DMS53 treated with DMSO at 0.1 percent for 48 hours (cell line): ENCODE measurements around the gene VTI1A.
"Not testable (repeated sequence)": the region's sequence is repeated elsewhere in the genome, so short reads cannot be mapped to it uniquely, and the experiment has no call there.

Source experiments
- DNase-seq: peaks from one replicate; lab custom pipeline; 2025; ENCODE audit not compliant: unreplicated experiment; lab: John Stamatoyannopoulos, UW

VTI1A gene

DNA sequence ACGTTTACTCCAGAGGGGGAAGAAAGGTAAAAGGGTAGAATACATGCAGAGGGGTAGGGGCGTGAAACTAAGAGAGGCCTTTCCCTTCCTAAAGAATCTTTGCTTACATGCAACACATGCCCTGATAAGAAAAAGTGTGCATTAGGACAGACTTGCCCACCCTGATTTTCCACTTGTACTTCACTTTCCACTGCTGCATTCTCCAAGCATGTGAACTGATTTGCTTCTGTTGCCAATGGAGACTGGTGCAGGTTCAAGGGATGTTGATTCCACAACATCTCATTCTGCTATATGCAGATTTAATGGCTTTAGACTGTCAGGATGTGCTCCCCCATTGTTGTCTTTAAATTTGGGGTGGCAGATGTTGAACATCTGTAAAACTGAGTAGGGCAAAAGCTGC, 265.5 kb downstream of the VTI1A start:
- DNase-seq, result no peak

DNA sequence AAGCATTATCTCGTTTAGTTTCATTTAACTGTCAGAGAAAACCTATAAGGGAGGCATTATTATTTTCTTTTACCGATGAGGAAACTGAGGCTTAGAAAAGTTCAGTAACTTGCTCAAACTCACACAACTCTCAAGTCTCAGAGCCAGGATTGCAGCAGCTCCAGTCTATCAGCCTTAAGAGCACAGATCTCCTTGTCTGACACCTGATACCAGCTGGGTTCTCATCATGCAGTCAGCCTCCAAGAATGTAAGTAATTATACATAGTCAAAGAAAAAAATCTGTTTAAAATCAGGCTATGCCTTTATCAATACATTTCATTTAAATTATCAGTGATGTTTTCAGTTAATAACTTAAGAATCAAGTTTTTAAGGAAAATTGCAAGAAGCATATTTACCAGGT, 266.4 kb downstream of the VTI1A start:
- DNase-seq, result no peak

DNA sequence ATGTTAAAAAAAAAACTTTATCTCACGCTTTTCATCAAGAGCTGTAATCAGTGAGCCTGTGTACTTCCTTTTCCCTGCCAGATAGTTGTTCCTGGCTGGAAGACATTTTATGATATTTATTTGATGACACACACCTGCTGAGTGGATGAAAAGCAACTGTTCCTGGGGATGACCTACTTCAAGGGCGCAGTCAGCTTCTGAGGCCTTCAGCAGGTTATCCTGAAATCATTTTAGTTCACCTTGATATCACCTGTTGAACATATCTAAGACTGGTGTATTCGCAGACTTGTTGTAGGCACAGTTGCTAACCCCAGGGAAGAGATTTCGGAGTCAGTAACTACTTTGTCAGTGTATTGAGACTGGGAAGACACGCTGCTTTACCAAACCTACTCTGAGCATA, 268.6 kb downstream of the VTI1A start:
- no peak for DNase-seq

DNA sequence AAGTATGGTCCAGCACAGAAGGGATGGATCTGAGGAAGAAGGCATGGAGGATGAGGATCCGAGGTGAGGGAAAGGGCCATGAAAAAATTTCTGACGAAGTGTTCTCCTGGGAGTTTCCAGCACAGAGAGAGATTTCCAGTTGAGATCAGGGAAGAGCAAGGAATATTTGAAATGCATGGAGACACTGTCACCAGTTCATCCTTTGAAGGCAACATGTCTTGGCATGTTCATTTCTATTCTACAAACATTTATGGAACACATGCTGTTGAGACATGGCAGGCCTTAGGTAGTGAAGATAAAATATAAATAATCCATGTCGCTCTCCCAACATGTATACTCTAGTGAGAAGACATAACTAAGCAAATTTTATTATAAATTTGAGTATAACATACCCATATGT, 269.1 kb downstream of the VTI1A start:
- no peak for DNase-seq

DNA sequence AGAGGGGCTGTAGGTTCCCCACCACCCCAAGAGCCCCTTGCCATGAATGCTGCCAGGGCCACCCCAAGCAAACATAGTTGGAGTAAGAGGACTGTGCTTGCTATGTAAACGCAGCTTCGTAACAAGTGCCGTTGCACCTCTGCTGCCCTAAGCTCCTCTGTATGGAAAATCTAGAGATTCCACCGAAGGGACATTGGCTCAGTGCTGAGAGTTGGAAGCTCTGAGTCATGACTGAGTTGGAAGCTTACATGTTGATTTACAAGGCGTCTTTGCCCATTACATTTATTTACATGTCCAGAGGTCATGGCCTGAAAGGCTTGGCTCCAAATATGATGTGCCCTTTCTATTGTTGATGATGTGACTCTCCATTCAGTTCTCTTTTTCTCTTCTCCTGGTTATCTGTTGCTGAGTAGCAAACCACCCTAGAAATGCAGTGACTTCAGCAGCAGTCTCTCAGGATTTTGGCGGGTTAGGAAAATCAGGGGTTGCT, 270.0 kb downstream of the VTI1A start:
- no peak for DNase-seq

DNA sequence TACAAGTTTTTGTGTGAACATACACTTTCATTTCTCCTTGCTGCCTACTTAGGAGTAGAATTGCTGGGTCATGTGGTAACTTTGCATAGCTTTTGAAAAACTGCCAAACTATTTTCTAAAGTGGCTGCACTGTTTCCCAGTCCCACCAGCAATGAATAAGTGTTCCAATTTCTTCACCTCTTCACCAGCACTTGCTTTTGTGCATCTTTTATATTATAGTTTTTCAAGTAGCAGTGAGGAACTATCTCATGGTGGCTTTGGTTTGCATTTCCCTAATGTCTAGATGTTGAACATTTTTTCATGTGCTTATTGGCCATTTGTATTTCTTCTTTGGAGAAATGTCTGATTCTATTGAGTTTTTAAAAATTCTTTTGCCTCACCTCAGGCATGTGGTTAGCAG, 273.2 kb downstream of the VTI1A start:
- DNase-seq, result no peak

DNA sequence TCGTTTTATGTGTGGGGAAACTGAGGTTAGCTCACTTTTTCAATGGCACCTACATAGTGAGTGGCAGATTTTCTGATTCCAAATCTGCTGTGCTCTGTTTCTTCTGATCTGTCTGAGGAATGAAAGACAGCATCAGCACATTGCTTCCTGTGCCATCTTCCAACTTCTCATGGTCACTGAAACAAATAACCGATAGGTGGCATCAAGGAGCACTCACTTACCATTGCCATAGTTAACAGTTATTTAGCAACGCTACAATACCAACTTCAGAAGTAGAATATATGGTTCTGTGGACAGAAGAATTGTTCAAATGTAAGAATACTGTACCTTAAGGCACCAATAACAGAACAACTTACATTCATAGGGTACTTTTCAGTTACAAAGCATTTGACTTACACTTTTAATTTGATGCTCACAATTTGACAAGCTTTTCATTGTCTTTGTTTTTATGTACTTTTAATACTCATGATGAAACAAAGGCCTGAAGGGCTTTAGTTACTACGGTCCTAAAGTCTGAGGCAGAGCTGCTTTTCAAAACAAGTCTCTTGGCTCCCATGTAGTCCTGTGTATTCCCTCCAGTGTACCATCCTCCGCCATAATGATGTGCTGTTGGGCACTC, 274.2 kb downstream of the VTI1A start:
- DNase-seq, result peak; percentile 50

DNA sequence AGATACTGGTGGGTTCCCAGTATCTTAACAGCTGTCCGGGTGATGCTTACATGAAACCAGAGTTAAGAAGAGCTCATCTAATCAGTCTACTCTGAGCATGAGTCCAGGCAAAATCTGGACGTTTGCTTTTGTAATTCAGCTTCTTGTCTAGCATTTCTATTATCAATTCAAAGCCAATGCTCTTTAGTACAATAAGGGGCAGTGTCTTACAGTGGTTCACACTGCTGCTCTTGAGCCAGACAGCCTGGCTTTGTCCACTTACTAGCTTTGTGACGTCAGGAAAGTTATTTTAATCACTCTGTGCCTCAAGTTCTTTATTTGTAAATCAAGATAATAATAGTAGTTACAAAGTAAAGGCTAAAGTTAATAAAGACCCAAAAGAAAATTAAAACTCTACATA, 275.7 kb downstream of the VTI1A start:
- no peak for DNase-seq

DNA sequence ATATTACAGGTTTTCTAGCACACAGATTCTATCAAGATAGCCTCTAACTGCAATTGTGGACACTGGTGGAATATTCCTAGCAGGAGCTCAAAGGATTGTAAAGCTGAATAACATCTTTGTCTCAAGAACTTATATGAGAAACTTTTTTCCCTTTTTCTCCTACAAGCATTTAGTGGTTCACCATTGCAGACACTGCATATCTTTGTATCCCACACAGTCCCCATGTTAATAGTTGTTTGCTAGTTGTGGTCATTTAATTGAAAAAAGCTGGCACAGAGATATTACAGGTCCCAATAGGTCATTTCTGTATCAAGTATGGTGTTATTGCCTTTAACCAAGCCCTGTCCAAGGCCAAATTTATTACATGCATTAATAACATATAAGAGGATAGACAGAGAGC, 276.9 kb downstream of the VTI1A start:
- no peak for DNase-seq

DNA sequence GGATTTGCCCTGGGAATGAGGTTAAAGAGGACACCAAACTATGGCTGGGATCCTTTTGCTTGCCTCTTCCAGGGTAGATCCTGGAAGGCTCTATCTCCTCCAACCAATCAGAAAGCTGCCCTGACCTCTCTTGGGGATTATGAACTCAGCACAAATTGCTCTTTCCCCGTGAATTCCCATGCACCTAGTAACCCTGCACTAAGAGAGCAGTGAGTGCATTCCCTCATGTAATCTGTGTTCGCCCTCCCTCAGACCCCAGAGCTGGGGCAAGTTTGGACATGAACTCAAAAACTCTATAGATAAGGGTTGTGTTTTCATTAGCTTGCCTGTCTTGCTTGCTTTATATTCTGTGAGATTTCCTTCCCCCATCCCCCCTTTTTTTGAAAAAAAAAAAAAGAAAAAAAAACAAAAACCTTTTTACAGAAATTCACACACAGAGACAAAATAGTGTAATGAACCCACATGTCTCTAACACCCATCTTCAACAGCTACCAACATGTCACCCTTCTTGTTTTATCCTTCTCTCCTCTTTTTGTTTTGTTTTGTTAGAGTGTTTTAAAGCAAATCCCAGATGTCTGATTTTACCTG, 277.5 kb downstream of the VTI1A start:
- no peak for DNase-seq

DNA sequence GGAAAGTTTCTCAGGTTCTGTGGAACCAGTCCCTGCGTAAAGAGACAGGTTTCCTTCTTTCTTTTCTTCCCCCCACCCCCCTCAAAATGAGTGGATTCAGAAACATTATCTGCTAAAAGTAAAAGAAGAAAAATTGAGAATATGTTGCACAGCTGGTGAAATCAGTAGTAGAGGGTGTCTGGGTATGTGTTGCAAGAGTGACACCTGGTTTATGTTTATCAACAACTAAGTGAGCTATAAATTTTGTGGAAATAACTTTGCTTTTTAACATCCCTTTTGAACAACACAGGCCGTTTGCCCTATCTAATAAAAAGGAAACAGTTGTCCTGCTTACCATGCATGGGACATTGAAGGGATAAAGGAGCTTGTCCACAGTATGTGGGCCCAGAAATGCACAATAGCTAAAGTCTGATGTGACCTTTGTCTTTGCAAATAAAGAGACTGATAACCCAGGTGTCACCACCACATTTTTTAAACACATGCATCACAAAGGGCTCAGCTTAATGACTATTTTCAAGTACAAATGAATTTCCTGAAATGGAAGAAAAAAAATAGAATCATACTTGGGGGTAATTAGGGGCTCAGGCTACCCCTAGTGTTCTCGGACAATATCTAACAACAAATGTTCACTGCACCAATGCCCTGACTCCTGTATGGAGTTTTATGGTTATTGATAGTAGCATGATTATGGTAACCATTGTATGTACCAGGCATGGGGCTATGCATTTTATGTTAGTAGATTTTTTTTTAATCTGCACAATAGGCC, 281.3 kb downstream of the VTI1A start:
- DNase-seq, result no peak

DNA sequence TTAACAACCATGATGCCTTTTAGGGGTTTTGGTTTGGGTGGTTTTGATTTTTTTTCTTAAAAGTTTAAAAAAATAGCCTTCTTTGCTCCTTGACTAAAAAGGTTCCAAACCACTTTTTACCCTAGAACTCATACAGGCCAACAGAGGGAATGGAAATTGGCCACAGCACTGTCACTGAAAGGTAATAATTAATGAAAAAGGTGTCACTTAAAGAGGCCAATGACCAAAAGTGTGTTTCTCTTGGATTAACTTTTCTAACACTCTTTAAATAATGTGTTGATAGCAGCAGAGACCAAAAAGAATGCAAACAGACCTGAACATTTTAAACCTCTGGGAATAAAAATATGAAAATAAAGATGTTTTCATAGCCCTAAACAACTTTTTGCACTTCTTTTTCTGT, 282.0 kb downstream of the VTI1A start:
- DNase-seq, result no peak

DNA sequence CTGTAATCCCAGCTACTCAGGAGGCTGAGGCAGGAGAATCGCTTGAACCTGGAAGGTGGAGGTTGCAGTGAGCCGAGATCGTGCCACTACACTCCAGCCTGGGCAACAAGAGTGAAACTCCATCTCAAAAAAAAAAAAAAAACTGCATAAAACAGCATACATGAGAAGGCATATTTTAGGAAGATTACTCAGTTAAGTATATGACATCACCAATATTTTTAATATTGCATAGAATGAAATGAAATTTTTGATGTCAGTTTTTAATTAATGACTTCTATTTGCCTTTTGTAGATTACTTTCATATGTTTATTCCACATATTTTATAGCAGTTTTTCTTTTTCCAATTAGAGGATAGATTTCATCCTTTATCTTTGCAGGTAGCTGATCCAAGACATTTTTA, 284.4 kb downstream of the VTI1A start:
- not testable (repeated sequence) for DNase-seq

DNA sequence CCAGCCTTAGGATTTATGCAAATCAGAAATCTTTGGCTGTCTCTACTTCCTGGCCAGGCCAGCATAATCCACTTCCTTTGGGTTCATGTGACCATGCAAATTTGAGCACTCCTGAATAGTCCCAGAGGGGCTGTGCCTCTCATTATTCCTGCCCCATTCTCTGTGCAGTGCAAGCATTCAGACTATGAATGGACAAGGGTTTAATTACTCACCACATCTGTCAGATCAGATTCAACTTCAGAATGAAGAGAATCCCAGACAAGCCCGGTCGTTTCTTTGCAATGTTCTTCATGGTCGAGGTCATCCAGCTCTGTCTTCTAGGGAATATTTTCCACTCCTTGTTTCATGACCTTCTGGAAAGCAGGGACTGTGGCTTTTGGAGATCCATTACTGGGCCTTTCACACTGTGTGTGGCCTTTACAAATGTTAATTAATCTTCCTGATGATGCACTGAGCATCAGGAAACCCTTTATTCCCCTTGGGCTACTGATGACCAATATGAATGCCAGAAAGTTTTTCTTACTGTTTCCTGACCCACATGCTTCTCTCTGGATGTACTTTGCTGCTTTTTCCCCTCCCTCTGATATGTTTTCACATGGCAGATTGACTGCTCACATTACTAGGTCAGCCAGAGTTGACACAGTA, 285.4 kb downstream of the VTI1A start:
- DNase-seq, result no peak

DNA sequence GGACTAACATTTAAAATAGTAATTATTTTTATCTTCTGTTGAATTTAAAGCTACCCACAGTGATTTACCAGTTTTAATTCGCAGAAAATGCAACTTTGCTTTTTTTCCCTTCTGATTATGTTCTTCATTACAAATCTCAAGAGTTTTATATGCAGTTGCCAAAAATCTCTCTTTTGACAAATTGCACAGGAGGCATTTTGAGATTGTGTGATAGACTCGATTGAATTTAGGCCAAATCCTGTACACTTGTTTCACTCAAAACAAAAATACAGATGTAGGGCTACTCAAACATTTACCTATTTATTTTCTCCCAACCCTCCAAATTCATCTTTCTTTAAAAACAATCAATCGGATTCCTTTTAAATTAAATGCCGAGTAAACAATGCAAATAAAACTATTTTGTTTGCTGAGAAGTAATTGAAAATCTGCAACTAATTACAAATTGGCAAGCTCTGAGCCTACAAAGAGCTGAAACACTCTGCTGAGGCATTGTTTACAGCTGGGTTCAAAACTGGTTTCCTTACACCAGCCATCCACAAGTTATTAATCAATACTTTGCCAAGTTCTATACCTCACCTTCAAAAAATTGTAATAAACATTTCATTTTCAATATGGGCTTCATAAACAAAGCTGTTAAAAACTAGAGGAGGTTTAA, 288.2 kb downstream of the VTI1A start:
- no peak for DNase-seq

DNA sequence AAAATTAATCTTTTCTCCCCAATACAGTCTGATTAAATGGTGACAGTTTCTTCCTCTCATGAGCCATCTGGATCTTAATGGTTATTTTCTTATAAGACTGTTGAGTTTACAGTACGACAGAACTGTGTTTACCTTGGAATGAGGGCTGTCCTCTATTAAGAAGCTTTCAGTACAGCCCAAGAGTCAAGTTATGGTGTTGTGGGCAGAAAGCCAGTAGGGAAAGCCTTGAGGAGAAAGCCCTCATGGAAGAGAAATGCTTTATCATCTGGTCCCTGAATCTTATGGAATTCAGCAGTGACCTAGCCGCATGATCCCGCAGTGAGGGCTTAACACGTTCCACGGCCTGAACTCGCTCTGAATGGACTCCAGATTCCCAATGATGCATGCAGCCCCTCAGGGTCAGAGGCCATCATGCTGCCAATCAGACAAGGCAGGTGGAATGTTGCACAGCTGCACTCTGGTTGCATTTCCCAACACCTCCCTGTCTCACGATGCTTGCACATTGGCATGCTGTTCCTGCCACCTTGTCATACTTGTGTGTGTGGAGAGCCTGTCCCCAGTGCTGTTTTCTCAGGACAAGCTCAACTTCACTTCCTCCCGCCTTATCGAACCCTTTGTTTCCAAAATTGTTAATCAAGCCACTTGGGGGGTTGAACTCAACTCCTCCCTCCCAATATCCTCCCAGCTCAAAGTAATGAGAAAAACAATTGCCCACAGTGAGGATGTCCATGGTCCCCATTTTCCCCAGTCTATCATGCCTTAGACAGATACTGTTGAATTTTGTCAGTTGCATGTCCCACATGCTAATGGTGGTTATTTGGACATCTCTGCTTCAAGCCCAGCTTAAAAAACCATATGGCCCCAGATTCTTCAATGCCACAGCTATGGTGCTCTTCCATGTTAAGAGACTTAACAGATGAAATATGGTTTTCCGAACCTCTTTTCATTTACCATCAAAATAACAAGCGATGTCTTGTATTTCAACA, 291.9 kb downstream of the VTI1A start:
- no peak for DNase-seq

DNA sequence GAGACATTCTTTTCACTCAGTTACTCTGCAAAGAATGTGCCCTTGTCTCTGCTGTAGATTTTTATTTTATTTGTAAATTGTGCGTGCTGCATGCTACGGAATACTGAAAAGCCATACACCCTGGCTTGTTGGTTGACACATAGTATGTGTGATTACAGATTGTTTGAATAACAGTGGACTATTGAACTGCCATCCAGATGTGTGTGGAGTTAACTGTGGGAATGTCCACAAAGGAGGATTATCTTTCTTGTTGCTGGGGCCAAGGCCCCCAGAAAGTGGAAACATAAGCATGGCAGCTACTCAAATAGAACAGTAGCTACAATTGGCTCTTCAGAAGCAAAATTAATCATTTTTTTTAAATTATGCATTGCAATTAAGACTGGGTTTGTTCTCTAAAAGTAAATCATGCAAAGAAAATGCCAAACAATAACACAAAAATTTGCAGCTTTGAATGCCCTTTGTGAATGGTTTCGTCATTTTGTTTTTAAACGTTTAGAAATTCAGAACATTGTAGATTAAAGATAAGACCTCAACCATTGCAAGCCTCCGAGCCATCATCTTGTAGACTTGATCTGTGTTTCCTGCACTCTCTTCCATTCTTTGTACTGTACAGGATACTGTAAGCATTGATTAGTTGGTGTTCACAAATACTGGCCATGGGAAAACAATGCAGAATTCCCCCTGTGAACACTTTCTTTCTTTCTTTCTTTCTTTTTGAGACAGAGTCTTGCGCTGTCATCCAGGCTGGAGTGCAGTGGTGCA, 292.8 kb downstream of the VTI1A start:
- no peak for DNase-seq

DNA sequence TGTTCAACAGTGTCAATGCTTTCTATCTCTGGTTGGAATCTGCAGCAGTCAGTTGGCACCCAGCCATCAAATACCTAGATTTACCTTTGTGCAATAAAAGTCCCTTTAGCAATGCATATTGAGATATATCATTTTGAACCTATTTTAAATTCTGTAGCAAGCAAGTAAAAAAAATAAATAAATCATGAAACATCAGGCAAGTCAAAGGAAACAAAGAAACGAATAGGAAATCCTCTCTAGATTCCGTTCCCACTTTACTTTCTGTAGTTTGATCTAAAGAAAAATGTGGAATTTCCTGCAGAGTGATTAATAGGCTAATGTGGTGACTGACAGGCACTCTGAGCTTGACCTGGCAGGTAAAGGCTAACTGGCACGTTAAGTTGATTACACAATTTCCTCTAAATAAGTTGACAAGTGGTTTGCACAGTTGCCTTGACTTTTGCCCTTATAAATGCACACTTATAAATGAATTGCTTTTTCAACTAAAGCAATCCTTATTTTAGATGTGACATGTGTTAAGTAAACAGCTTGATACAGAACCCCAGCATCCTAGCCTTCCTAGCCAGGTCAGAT, 294.9 kb downstream of the VTI1A start:
- peak; percentile 61 for DNase-seq
